Suppressor macrophage treated with lipopolysaccharide for 4 hours (primary cell): Measurements from ENCODE around the gene CLN6.
"Not testable (repeated sequence)": the region's sequence is repeated elsewhere in the genome, so short reads cannot be mapped to it uniquely, and the experiment has no call there.

ENCODE experiments used
- DNase-seq: peaks from one replicate; pipeline ENCODE4 v3.0.0-alpha.2; 2020

CLN6 gene

GRCh38 chr15:68205558-68205944 lies 24.0 kb downstream of the CLN6 start:
- no peak for DNase-seq

DNA sequence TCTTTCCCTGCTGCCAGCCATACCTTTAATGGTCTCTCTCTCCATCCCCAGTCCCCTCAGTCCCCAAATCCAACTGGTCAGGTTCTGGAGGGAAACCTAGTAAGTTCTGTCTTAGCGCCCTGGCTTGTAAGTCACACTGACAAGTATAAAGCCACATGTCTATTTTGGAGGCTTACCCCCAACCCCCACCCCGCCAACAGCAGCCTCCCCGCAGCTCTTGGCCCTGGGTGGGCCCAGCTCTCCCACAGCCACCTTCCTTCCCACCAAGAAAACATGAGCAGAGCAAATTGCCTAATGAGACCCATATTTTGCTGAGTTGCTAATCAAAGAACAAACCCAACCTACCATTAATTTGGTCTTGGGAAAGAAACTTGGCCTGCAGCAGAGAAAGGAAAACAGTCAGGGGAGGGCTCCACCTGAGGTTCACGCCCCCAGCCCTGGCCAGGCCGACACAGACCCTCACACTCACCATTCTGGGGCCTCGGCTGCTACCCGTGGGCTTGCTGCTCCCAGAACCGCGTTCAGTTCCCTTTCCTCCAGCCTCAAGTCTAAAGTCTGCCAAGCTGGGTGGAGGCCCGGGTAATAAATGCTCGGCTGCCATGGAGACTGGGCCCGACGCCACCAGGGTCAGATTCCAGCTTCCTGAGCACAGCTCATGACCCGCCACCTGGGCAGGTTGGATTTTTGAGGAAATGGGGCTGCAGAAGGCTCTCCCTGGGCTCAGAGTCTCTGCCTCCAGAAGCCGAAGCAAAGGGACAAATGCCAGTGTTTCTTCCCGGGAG lies 24.6 kb downstream of the CLN6 start, which contains the start of gene CALML4:
Gene CALML4 (minus strand): TSS at position 557 of the 782 bp plus-strand sequence. CDS start 85 bp downstream, at position 472.
- DNase-seq = peak; percentile 54

DNA sequence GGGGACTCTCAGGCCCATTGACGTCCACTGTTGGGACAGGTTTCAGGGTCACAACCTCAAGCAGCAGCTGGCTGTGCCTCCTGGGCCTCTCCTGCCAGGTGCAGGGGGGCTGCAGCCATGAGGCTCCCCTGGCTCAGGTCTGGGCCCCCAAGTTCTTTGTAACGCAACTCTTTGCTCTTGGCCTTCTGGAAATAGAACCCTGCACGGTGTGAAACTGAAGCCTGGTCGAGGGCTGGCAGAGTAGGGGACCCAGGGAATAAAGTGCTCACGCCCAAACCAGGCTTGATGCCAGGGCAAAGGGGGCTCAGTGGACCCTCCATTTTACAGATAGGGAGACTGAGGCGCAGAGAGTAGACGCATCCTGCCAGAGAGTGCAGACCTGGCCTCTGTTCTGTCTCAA lies 25.2 kb downstream of the CLN6 start:
- DNase-seq = no peak

- DNase-seq = no peak
Observed at GRCh38 chr15:68203956-68204355, 25.6 kb downstream of the CLN6 start.

GRCh38 chr15:68203486-68203885 lies 26.0 kb downstream of the CLN6 start:
- DNase-seq = no peak

GRCh38 chr15:68202994-68203393 lies 26.5 kb downstream of the CLN6 start:
- DNase-seq = not testable (repeated sequence)

- DNase-seq = no peak
Observed at GRCh38 chr15:68201879-68202261, 27.7 kb downstream of the CLN6 start.

- DNase-seq = no peak
Observed at GRCh38 chr15:68201153-68201878, 28.2 kb downstream of the CLN6 start.

GRCh38 chr15:68200016-68200861 lies 29.3 kb downstream of the CLN6 start:
- DNase-seq = no peak

GRCh38 chr15:68199340-68199739 lies 30.2 kb downstream of the CLN6 start:
- DNase-seq = no peak

GRCh38 chr15:68197661-68198437 lies 31.7 kb downstream of the CLN6 start:
- no peak for DNase-seq

GRCh38 chr15:68197170-68197492 lies 32.4 kb downstream of the CLN6 start:
- DNase-seq = no peak

GRCh38 chr15:68196445-68197169 lies 32.9 kb downstream of the CLN6 start:
- no peak for DNase-seq

- no peak for DNase-seq
Observed at GRCh38 chr15:68195336-68196112, 34.0 kb downstream of the CLN6 start.

DNA sequence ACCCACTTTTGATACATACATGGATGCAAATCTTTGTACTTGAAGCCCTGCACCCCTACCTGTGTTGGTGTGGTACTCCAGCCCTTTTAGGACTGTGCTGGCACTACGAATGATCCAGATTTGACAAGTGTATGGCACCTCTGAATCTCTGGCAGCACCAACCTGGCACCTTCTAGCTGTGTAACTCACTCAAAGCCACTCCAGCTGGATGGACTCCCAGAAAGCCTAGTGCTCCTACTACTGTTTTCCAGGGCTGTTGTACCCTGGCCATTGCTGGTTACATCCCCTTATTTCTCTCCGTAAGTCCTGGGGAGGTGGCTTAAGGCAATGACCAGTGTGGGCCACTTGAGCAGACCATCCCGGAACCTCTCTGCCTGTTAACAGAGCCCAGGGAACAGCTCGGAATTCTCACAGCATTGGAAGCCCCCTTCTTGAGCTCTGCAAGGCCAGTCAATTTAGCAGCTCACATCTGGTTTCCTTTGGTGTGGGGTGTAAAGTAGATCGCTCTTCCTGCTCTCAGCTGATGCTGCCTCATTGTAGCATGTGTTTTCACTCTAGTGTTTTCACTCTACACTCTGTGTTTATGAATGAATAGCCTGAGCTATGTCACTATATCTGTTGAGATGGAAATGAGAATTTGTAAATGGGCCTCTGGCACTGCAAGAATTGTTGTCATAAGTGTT lies 36.6 kb downstream of the CLN6 start:
- DNase-seq = no peak

DNA sequence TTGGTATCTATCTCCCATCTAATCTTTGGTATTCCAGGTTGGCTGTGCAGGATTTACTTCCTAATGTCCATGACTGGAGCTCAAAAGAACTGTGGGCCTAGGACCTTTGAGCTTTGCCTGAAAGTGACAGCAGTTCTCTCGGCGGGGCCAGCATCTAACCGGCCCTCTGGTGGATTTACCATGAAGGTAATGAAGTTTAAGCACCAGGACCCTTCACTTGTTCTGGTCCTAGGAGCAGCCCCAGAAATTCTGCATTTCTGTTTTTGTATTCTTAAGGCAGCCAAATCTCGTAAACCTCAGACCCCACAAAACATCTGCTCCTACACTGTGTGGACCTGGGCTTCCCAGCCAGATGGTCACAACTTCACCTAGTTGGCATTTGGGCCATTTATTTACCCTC lies 37.4 kb downstream of the CLN6 start:
- no peak for DNase-seq

DNA sequence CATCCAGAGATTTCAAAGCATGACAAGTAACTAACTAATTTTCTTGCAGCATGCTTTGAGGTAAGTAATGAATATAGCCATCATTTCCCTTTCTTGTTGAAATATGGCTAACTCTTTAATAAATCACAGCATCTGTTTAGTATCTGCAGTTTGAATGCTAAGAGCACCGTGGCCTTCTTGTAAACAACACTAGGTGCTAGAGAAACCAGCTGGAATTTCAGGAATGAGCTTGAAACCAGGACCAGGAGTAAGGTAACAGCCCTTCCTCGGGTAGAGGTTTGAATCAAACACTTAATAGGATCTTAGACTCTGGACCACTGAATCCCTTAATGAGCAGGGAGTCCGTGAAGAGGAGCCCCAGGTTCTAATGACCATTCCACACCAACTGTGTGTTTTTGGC lies 38.0 kb downstream of the CLN6 start:
- no peak for DNase-seq

GRCh38 chr15:68190048-68190447 lies 39.5 kb downstream of the CLN6 start:
- no peak for DNase-seq

DNA sequence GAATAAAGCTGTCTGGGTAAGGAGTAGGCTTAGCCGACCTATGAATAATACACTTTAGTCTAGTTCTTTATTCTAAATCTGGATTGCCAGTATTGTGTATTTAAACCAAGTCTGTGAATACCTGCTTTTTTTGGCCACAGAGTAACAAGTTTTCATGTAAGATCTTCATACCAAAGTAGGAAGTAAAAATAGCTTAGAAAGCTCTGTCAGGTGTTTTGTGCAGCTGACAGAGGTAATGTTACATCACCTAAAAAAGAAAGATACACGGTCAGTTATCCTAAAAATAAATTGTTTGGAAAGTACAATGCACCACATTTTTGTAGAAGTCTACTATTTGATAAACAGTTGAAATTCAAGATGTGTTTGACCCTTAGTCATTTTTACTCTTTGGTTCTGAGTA lies 40.9 kb downstream of the CLN6 start:
- no peak for DNase-seq

GRCh38 chr15:68187559-68187958 lies 42.0 kb downstream of the CLN6 start:
- no peak for DNase-seq
